Peyer's patch (tissue), 4 donors: ENCODE measurements around the gene NOSTRIN. TPM values are rescaled to one million over a fixed set of nuclear protein-coding genes. Genes with fewer than 3 reads are reported as not detected.

ENCODE experiments used
- DNase-seq, 3 donors: peaks; one replicate each; pipeline ENCODE4 v3.0.0-alpha.2; 2017 to 2019
- H3K27ac ChIP-seq, 4 donors: fragments of 200-600 bp; sonication (generic); one replicate each; pipeline ENCODE4 v1.5.1; 2016 to 2019
- H3K27me3 ChIP-seq, 2 donors: fragments of 200-600 bp; sonication (generic); one replicate each; pipeline ENCODE4 v1.5.1; 2019
- H3K36me3 ChIP-seq, 3 donors: fragments of 200-600 bp; sonication (generic); one replicate each; pipeline ENCODE4 v1.5.1; 2016 to 2019
- H3K4me1 ChIP-seq, 4 donors: fragments of 200-600 bp; sonication (generic); one replicate each; pipeline ENCODE4 v1.5.1; 2016 to 2019
- H3K4me3 ChIP-seq, 4 donors: fragments of 200-600 bp; sonication (generic); 1 replicate in 3 of 4; 2 replicates in 1 of 4; pipeline ENCODE4 v1.5.1; 2016 to 2019; ENCODE audit warnings: mild to moderate bottlenecking in 1 of 4
- H3K9me3 ChIP-seq, 4 donors: fragments of 200-600 bp; sonication (generic); one replicate each; pipeline ENCODE4 v1.5.1; 2016 to 2019; ENCODE audit warnings: mild to moderate bottlenecking in 1 of 4
- CTCF ChIP-seq, 6 experiments: fragments of 450-650 bp in 4 of 6; fragments of 200-600 bp in 2 of 6; sonication (generic) in 1 of 6; IDR thresholded peaks; one replicate each; pipeline ENCODE4 v1.5.1; 2017 to 2019; ENCODE audit warnings: antibody characterized with exemption in 6 of 6, mild to moderate bottlenecking in 3 of 6, moderate library complexity in 1 of 6
- POLR2A ChIP-seq, 2 donors: fragments of 450-650 bp; IDR thresholded peaks; one replicate each; pipeline ENCODE4 v1.5.1; 2017; ENCODE audit warnings: antibody characterized with exemption in 2 of 2, mild to moderate bottlenecking in 2 of 2, moderate library complexity in 2 of 2
- total RNA-seq, 4 donors: library from RNA; depleted of rRNA; stranded (reverse); fragments of >200 nt; gene quantifications; one replicate each; pipeline ENCODE4 v1.1.0, GENCODE V29; 2016

The NOSTRIN gene
- total RNA-seq, 4 donors from 2014 or later = 67.4 to 152 (median 87.7) TPM

DNA sequence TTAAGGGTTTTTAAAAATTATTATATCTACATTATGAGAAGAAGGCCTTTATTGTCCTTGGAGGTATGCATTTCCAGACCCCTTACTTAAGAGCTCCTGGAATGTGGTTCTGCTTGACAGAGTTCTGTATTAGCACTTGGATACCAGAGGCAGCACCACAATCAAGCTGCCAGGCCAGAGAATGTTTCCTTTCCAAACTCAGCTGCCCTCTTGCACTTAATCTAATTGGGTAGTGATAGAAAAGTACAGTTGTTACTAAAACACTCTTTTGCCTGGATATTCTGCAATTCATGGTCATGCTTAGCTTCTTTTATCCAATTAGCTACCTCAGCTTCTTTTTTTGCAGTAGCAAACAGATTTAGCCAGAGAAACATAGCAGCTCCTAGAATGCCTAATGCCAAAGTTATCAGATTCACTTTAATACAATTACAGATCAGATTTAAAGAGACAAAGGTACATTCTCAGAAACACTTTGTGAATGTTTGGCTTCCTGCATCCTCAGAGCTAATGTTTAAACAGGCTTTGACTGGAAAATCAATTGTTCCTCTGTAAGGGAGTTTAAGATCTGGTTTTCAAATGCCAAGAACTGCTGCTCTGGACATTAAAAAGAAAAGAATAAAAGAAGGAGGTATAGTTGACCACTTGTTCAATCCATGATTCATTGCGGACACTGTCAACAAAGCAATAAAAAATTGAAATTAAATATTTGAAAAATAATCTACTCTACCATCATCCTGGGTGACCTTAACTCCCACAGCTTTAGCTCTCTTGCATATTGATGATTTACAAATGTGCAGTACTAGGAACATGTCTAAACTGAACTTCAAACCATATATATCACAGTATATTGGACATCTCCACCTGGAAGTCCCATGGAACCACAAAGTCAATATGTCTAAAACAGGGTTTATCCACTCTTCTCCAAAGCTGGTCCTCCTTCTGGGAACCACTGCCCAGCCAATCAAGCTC, 12.8 kb downstream of the NOSTRIN start:
- H3K27me3 ChIP-seq = no peaks in the 10 kb centered on the region
- no peaks in the 10 kb centered on the region for H3K9me3 ChIP-seq
- no peaks in the 10 kb centered on the region for H3K4me1 ChIP-seq
- no peak overlapping the region for H3K27ac ChIP-seq
- DNase-seq = no peak
- H3K4me3 ChIP-seq = no peak overlapping the region
- peaks cover 0 to 20% (median 0%) of the 10 kb centered on the region in 3 donors for H3K36me3 ChIP-seq
- no peak for TF ChIP-seq POLR2A (IDR thresholded peaks at IDR 0.05)
- TF ChIP-seq CTCF (IDR thresholded peaks at IDR 0.05) = no peak

DNA sequence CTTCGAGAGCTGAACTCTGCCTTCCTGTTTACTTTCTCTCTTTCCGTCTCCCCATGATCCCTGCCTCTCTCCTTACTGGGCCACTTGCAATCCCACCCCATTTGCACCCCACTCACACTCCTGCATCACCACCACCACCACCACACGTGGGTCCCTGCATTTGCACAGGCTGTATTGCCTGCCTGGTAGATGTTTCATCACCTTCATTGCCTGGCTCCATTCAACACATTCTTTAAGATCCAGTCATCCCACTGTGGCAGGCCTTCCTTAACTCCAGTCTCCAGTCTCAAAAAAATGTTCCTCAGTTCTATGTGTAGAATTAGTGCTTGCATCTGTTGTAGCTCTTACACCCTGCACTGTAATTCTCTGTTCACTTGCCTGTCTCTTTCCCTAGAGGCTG, 13.9 kb downstream of the NOSTRIN start:
- TF ChIP-seq POLR2A (IDR thresholded peaks at IDR 0.05) = no peak
- TF ChIP-seq CTCF (IDR thresholded peaks at IDR 0.05) = no peak
- Histone ChIP-seq H3K36me3 (peaks cover 0 to 21% (median 0%) of the 10 kb centered on the region in 3 donors), H3K27me3 (no peaks in the 10 kb centered on the region), H3K27ac (no peak overlapping the region), H3K9me3 (no peaks in the 10 kb centered on the region), H3K4me3 (no peak overlapping the region), H3K4me1 (no peaks in the 10 kb centered on the region)
- DNase-seq = no peak

DNA sequence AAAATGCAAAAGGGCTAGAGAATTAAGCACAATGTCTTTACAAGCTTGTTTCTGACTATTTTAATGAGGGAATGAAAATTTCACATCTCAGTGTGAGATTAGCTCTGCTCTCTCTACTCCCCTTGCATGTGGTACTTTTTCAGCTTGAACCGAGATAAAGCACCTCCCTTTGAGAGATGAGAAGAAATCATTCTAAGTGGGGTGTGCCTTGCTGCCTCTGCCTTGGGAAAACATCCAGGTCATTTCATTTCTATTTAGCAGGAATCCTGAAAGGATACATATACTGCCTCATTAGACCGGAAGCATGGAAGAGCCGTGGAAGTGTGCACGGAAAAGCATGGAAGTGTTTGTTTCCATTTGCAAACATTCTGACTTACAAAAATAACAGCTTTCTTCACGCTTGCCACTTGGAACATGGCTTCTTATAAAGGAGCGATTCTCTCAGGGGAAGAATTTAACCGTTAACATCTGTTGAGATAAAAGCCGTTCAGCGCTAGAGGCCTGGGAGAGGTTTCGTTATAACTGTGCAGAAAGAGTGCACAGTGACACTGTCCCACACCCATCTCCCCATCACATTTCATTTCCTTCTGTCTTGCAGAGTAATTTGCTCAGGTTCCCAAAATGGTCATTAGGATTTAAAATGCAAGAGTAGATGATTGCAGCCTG, 16.7 kb downstream of the NOSTRIN start:
- Histone ChIP-seq H3K36me3 (peaks cover 0 to 14% (median 0%) of the 10 kb centered on the region in 3 donors), H3K27ac (no peak overlapping the region), H3K4me1 (no peaks in the 10 kb centered on the region), H3K27me3 (no peaks in the 10 kb centered on the region), H3K9me3 (no peaks in the 10 kb centered on the region), H3K4me3 (no peak overlapping the region)
- no peak for DNase-seq
- TF ChIP-seq POLR2A (IDR thresholded peaks at IDR 0.05) (no peak), CTCF (IDR thresholded peaks at IDR 0.05) (no peak)

DNA sequence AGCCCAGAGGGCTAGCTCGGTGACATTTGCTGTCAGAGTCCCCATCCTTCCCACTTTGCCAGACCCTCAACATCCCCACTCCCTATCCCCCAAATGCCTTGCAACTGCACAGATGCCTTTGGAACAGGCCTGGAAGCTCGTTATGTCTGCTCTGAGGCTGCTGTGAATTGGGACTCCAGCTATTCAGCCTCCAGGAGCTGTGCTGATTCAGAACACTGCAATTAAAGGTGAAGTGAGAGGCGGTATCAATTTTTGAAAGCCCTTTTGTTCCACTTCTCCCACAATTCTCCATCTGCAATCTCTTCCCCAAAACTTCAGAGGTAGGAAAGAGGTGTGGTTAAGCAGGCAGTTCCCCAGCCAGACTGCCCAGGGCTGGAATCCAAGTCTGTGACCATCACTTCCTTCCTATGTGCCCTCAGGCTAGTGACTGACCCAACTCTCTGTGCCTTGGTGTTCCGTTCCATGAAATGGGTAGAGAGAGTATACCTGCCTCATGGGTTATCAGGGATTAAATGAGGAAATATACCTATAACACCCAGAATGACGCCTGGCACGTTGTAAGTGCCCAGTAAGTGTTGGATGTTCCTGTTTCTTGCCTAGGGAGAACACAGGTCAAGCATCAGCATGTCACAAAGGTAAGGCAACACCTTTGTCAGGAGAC, 17.5 kb downstream of the NOSTRIN start:
- no peaks in the 10 kb centered on the region for H3K27me3 ChIP-seq
- TF ChIP-seq POLR2A (IDR thresholded peaks at IDR 0.05) (no peak), CTCF (IDR thresholded peaks at IDR 0.05) (no peak)
- peaks cover 0 to 14% (median 0%) of the 10 kb centered on the region in 3 donors for H3K36me3 ChIP-seq
- DNase-seq = no peak
- no peak overlapping the region for H3K4me3 ChIP-seq
- no peaks in the 10 kb centered on the region for H3K9me3 ChIP-seq
- H3K27ac ChIP-seq = no peak overlapping the region
- H3K4me1 ChIP-seq = no peaks in the 10 kb centered on the region

DNA sequence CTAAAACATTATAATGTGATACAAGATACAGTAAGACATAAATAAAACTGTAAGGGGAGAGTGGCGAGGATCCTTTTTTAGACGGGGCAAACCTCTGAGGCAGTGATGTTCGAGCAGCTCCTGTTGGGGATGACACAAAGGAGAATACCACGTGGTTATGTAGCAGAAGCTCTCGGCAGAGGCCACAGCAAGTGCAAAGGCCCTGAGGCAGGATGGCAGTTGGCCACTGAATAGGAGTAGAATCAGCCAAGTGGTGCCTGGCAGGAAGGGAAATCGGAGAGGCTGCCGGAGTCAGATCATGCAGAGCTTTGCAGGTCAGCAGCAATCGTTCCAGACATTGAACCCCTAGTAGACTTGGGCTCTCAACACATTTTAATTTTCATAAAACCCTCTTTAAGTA, 19.1 kb downstream of the NOSTRIN start:
- TF ChIP-seq POLR2A (IDR thresholded peaks at IDR 0.05) = no peak
- no peak for TF ChIP-seq CTCF (IDR thresholded peaks at IDR 0.05)
- no peak for DNase-seq
- Histone ChIP-seq H3K36me3 (peaks cover 0 to 14% (median 0%) of the 10 kb centered on the region in 3 donors), H3K4me3 (no peak overlapping the region), H3K27ac (no peak overlapping the region), H3K4me1 (no peaks in the 10 kb centered on the region), H3K9me3 (no peaks in the 10 kb centered on the region), H3K27me3 (no peaks in the 10 kb centered on the region)
